ENCODE measurements around the gene ADGRV1. TPM values are rescaled to one million over a fixed set of nuclear protein-coding genes. Genes with fewer than 3 reads are reported as not detected.

ADGRV1 gene
- total and polyA plus RNA-seq, 2 donors (not counting 3 experiments of a cell fraction or from before 2014, with no cell fraction given) = 0.11 to 0.55 TPM

DNA sequence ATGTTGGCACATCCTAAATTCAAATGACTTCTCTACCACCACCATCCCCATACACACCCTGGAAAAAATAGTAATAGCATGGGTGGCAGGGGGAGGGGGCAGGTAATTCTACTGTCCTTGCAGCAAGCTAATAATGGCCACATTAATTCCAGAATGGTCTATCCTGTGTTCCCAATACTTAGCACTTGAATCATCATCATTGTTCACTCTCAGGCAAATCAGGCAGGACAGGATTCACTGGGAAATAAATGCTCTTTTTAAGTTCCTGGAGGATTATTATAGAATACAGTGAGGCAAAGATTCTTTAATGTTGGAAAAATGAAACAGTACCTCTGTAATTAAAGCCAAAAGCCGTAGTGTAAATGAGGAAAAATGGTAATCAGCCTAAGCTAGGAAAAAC, 570.0 kb downstream of the ADGRV1 start:
- Histone ChIP-seq H3K4me1 (ENCODE audit: control insufficient read depth, extremely low read depth, insufficient read depth, low read length) (peaks cover 3% of the 10 kb centered on the region), H3K4me3 (replicated peaks in 1 of 3; ENCODE audit: insufficient read depth in 1 of 3, low read depth in 1 of 3, low read length in 3 of 3) (no peak overlapping the region), H4K20me1 (replicated peaks; ENCODE audit: control insufficient read depth, extremely low read depth, insufficient read depth, low read length) (no peaks in the 10 kb centered on the region), H3K36me3 (ENCODE audit: control insufficient read depth in 2 of 2, extremely low read depth in 1 of 2, insufficient read depth in 2 of 2, low read length in 2 of 2) (no peaks in the 10 kb centered on the region), H3K9me1 (replicated peaks; ENCODE audit: control insufficient read depth, extremely low read depth, insufficient read depth, low read length) (no peaks in the 10 kb centered on the region), H3K27ac (ENCODE audit: insufficient read depth, low read depth, low read length) (no peak overlapping the region), H3K9me3 (replicated peaks; ENCODE audit: control insufficient read depth, insufficient read depth, low read length) (no peaks in the 10 kb centered on the region), H3K4me2 (ENCODE audit: insufficient read depth, low read length) (no peak overlapping the region), H3K79me2 (ENCODE audit: control insufficient read depth, insufficient read depth, low read length) (no peaks in the 10 kb centered on the region), H3K27me3 (ENCODE audit: control insufficient read depth in 2 of 2, insufficient read depth in 2 of 2, low read length in 2 of 2) (no peaks in the 10 kb centered on the region), H3K9ac (replicated peaks; ENCODE audit: extremely low read depth, insufficient read depth, low read length) (no peak overlapping the region), H2AFZ (ENCODE audit: low read depth, low read length) (no peak overlapping the region)
- FAIRE-seq = no peak
- intact Hi-C loops (cut with micrococcal nuclease) = no loop called here
- POLR2A ChIA-PET = no interaction called here
- BruUV-seq (replicated peaks) = no TSS peak
- dilution Hi-C loops (cut with MboI; ENCODE audit: extremely low pct_ligation_motif_present, low sequenced_read_pairs) = no loop called here
- CTCF ChIA-PET = interaction anchor here (1.6 kb wide), 1 partner anchor 19 kb away, joined by 5 read pairs; no protein-coding TSS in a partner anchor
- no peak for TF ChIP-seq MYC (IDR thresholded peaks at IDR 0.05; ENCODE audit: low read depth, low read length)
- no peak for TF ChIP-seq MAX (IDR thresholded peaks at IDR 0.05; ENCODE audit: insufficient read depth, insufficient read length)
- no peak for TF ChIP-seq POLR2A (IDR thresholded peaks at IDR 0.05; ENCODE audit: low read depth, low read length)
- no peak for TF ChIP-seq EZH2 (IDR thresholded peaks at IDR 0.05; ENCODE audit: borderline replicate concordance, low read depth, low read length, severe bottlenecking)
- TF ChIP-seq CTCF (IDR thresholded peaks at IDR 0.05; ENCODE audit: extremely low read depth in 1 of 2, insufficient read depth in 1 of 2, low read depth in 1 of 2, low read length in 2 of 2) = no peak
- no peak for TF ChIP-seq POLR2AphosphoS5 (IDR thresholded peaks at IDR 0.05; ENCODE audit: insufficient read depth, low read depth, low read length)
- no peak for DNase-seq (ENCODE audit: low read depth, low spot score)

DNA sequence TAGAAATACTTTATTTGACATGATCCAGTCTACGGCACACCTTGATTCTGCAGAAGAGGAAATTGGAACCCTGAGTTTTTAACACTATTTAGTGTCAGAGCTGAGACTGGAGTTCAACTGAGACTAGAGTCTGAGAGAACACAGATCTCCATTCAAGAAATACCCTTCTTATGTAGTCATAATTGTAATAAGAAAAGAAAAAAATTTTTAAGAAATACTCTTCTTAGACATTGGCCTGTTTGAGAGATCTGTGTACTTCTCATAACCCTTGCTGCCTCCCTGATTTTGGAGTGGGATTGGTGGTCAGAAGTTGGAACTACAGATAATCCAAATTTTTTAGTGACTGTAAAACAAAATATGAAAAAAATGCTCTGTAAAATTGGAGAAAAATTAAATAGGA, 571.2 kb downstream of the ADGRV1 start:
- TF ChIP-seq FOS (IDR thresholded peaks at IDR 0.05; ENCODE audit: borderline replicate concordance, insufficient read depth, low read length) = no peak
- TF ChIP-seq POLR2AphosphoS5 (IDR thresholded peaks at IDR 0.05; ENCODE audit: insufficient read depth, low read depth, low read length) = no peak
- no peak for TF ChIP-seq GATA2 (IDR thresholded peaks at IDR 0.05; ENCODE audit: insufficient read depth, insufficient read length, low read depth, low read length)
- no peak for TF ChIP-seq MYC (IDR thresholded peaks at IDR 0.05; ENCODE audit: low read depth, low read length)
- TF ChIP-seq EZH2 (IDR thresholded peaks at IDR 0.05; ENCODE audit: borderline replicate concordance, low read depth, low read length, severe bottlenecking) = no peak
- no peak for TF ChIP-seq MAX (IDR thresholded peaks at IDR 0.05; ENCODE audit: insufficient read depth, insufficient read length)
- no peak for TF ChIP-seq JUN (IDR thresholded peaks at IDR 0.05; ENCODE audit: borderline replicate concordance, insufficient read depth, insufficient read length, low read depth)
- no peak for TF ChIP-seq POLR2A (IDR thresholded peaks at IDR 0.05; ENCODE audit: low read depth, low read length)
- no peak for TF ChIP-seq CTCF (IDR thresholded peaks at IDR 0.05; ENCODE audit: extremely low read depth in 1 of 2, insufficient read depth in 1 of 2, low read depth in 1 of 2, low read length in 2 of 2)
- Histone ChIP-seq H3K36me3 (ENCODE audit: control insufficient read depth in 2 of 2, extremely low read depth in 1 of 2, insufficient read depth in 2 of 2, low read length in 2 of 2) (no peaks in the 10 kb centered on the region), H3K9ac (replicated peaks; ENCODE audit: extremely low read depth, insufficient read depth, low read length) (no peak overlapping the region), H3K9me1 (replicated peaks; ENCODE audit: control insufficient read depth, extremely low read depth, insufficient read depth, low read length) (no peaks in the 10 kb centered on the region), H3K27ac (ENCODE audit: insufficient read depth, low read depth, low read length) (no peak overlapping the region), H3K9me3 (replicated peaks; ENCODE audit: control insufficient read depth, insufficient read depth, low read length) (no peaks in the 10 kb centered on the region), H2AFZ (ENCODE audit: low read depth, low read length) (no peak overlapping the region), H3K27me3 (ENCODE audit: control insufficient read depth in 2 of 2, insufficient read depth in 2 of 2, low read length in 2 of 2) (no peaks in the 10 kb centered on the region), H3K4me3 (replicated peaks in 1 of 3; ENCODE audit: insufficient read depth in 1 of 3, low read depth in 1 of 3, low read length in 3 of 3) (no peak overlapping the region), H3K4me2 (ENCODE audit: insufficient read depth, low read length) (no peak overlapping the region), H3K79me2 (ENCODE audit: control insufficient read depth, insufficient read depth, low read length) (no peaks in the 10 kb centered on the region), H4K20me1 (replicated peaks; ENCODE audit: control insufficient read depth, extremely low read depth, insufficient read depth, low read length) (no peaks in the 10 kb centered on the region), H3K4me1 (ENCODE audit: control insufficient read depth, extremely low read depth, insufficient read depth, low read length) (peaks cover 3% of the 10 kb centered on the region)
- intact Hi-C loops (cut with micrococcal nuclease) = no loop called here
- no TSS peak for BruUV-seq (replicated peaks)
- DNase-seq (ENCODE audit: low read depth, low spot score) = no peak
- POLR2A ChIA-PET = no interaction called here
- dilution Hi-C loops (cut with MboI; ENCODE audit: extremely low pct_ligation_motif_present, low sequenced_read_pairs) = no loop called here
- CTCF ChIA-PET = interaction anchor here (0.7 kb wide), 1 partner anchor 290 kb away, joined by 3 read pairs; no protein-coding TSS in a partner anchor
- no peak for FAIRE-seq
